Measurements from ENCODE around the gene SLC47A1. TPM values are rescaled to one million over a fixed set of nuclear protein-coding genes. Genes with fewer than 3 reads are reported as not detected.

The SLC47A1 gene
- total RNA-seq, 4 donors from 2014 or later: 0.32 to 0.96 TPM; not detected in 2

GRCh38 chr17:19539841-19540311, 6.2 kb downstream of the SLC47A1 start:
- intact Hi-C loops (cut with DNase I; ENCODE audit: low total_unique reads) (no loop called here), in situ Hi-C loops (cut with MboI; ENCODE audit: low pct_ligation_motif_present in 1 of 4, low pct_unique_long_range_greater_than_20kb in 1 of 4, low sequenced_read_pairs in 3 of 4) (no loop called here)
- no peak for TF ChIP-seq EP300 (IDR thresholded peaks at IDR 0.05; ENCODE audit: low read depth)
- TF ChIP-seq POLR2AphosphoS5 (IDR thresholded peaks at IDR 0.05): no peak
- no peak for TF ChIP-seq CTCF (IDR thresholded peaks at IDR 0.05)
- no peak for TF ChIP-seq POLR2A (IDR thresholded peaks at IDR 0.05)
- no peak overlapping the region for H3K4me3 ChIP-seq
- WGBS, 2 donors (ENCODE audit: low coverage in 1 of 2): 40 to 83% methylated on average over 1 to 10 of the region's 10 CpGs
- DNase-seq: no peak
- no peaks in the 10 kb centered on the region for H3K4me1 ChIP-seq
- H3K27me3 ChIP-seq: peaks cover 10% of the 10 kb centered on the region
- no peaks in the 10 kb centered on the region for H3K9me3 ChIP-seq
- H3K27ac ChIP-seq: no peak overlapping the region
- H3K36me3 ChIP-seq: no peaks in the 10 kb centered on the region

GRCh38 chr17:19540706-19541370, 7.2 kb downstream of the SLC47A1 start:
- TF ChIP-seq POLR2AphosphoS5 (IDR thresholded peaks at IDR 0.05): no peak
- no peak for TF ChIP-seq CTCF (IDR thresholded peaks at IDR 0.05)
- no peak for TF ChIP-seq POLR2A (IDR thresholded peaks at IDR 0.05)
- TF ChIP-seq EP300 (IDR thresholded peaks at IDR 0.05; ENCODE audit: low read depth): no peak
- Histone ChIP-seq H3K36me3 (no peaks in the 10 kb centered on the region), H3K27ac (no peak overlapping the region), H3K4me3 (no peak overlapping the region), H3K27me3 (peaks cover under 1% of the 10 kb centered on the region), H3K9me3 (no peaks in the 10 kb centered on the region), H3K4me1 (no peaks in the 10 kb centered on the region)
- WGBS, 2 donors (ENCODE audit: low coverage in 1 of 2): 91 to 92% methylated on average over 4 to 13 of the region's 13 CpGs
- in situ Hi-C loops (cut with MboI; ENCODE audit: low pct_ligation_motif_present in 1 of 4, low pct_unique_long_range_greater_than_20kb in 1 of 4, low sequenced_read_pairs in 3 of 4) (no loop called here), intact Hi-C loops (cut with DNase I; ENCODE audit: low total_unique reads) (no loop called here)
- DNase-seq: no peak

GRCh38 chr17:19541445-19541844, 7.8 kb downstream of the SLC47A1 start:
- Histone ChIP-seq H3K27ac (no peak overlapping the region), H3K27me3 (no peaks in the 10 kb centered on the region), H3K9me3 (no peaks in the 10 kb centered on the region), H3K36me3 (no peaks in the 10 kb centered on the region), H3K4me1 (peaks cover 0 to 6% (median 2%) of the 10 kb centered on the region in 4 donors), H3K4me3 (no peak overlapping the region)
- DNase-seq: no peak
- intact Hi-C loops (cut with DNase I; ENCODE audit: low total_unique reads): no loop called here
- 72% methylated on average over 6 of the region's 6 CpGs; no CpG with 5 or more reads in 1 of the 2 donors for WGBS, 2 donors (ENCODE audit: low coverage in 1 of 2)
- TF ChIP-seq CTCF (IDR thresholded peaks at IDR 0.05) (no peak), POLR2A (IDR thresholded peaks at IDR 0.05) (no peak)
- in situ Hi-C loops (cut with MboI; ENCODE audit: low pct_ligation_motif_present in 1 of 4, low pct_unique_long_range_greater_than_20kb in 1 of 4, low sequenced_read_pairs in 3 of 4): no loop called here

GRCh38 chr17:19542247-19542646, 8.6 kb downstream of the SLC47A1 start:
- WGBS, 2 donors (ENCODE audit: low coverage in 1 of 2): 89% methylated on average over 8 of the region's 8 CpGs; no CpG with 5 or more reads in 1 of the 2 donors
- intact Hi-C loops (cut with DNase I; ENCODE audit: low total_unique reads): no loop called here
- Histone ChIP-seq H3K27me3 (no peaks in the 10 kb centered on the region), H3K4me1 (peaks cover 0 to 13% (median 3%) of the 10 kb centered on the region in 4 donors), H3K9me3 (no peaks in the 10 kb centered on the region), H3K4me3 (no peak overlapping the region), H3K36me3 (no peaks in the 10 kb centered on the region), H3K27ac (no peak overlapping the region)
- in situ Hi-C loops (cut with MboI; ENCODE audit: low pct_ligation_motif_present in 1 of 4, low pct_unique_long_range_greater_than_20kb in 1 of 4, low sequenced_read_pairs in 3 of 4): no loop called here
- TF ChIP-seq EP300 (IDR thresholded peaks at IDR 0.05; ENCODE audit: low read depth) (no peak), POLR2A (IDR thresholded peaks at IDR 0.05) (no peak), POLR2AphosphoS5 (IDR thresholded peaks at IDR 0.05) (no peak), CTCF (IDR thresholded peaks at IDR 0.05) (no peak)
- DNase-seq: no peak
